ENCODE results near the gene RFC2.

Gene RFC2

DNA sequence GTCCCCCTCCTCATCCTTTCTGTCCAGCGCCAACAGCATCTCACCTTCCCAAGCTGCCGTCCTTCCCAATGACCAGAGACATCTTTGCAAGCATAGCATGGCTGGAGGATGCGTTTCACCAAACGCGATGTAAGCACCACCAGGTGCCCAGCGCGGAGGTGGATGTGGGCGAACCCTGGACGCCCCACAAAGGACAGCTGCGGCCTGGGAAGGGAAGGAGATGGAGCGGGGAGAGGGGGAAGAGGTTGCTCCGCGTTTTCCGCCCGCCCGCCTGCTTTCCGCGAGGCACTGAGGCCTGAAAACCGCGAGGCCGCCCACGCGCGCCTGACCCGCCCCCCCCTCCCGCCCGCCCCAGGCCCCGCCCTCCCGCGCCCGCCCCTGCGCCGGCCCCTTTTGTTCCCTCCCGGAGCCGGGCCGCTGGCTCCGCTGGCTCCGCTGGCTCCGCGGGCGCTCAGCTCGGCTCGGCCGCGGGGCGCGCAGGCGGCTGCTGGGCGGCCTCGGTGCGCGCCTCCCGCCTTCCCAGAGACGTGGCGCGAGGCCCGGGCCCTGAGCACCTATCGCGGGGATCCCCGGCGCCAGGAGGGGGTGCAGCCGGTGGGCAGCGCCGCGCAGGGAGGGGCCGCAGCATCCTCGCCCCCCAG is 34.9 kb upstream of the RFC2 start, which contains the start of gene CLIP2:
CLIP2 (plus strand) TSS at position 390 of the 641 bp plus-strand sequence. CDS start 28,140 bp downstream, outside the sequence.
- peak within 1 kb of the TSS; percentile 81 for H3K4me3 ChIP-seq (ENCODE audit: control insufficient read depth, low read depth, low read length)
- peak; percentile 76 for DNase-seq (ENCODE audit: low read depth)
- TF ChIP-seq, protein P1, sequence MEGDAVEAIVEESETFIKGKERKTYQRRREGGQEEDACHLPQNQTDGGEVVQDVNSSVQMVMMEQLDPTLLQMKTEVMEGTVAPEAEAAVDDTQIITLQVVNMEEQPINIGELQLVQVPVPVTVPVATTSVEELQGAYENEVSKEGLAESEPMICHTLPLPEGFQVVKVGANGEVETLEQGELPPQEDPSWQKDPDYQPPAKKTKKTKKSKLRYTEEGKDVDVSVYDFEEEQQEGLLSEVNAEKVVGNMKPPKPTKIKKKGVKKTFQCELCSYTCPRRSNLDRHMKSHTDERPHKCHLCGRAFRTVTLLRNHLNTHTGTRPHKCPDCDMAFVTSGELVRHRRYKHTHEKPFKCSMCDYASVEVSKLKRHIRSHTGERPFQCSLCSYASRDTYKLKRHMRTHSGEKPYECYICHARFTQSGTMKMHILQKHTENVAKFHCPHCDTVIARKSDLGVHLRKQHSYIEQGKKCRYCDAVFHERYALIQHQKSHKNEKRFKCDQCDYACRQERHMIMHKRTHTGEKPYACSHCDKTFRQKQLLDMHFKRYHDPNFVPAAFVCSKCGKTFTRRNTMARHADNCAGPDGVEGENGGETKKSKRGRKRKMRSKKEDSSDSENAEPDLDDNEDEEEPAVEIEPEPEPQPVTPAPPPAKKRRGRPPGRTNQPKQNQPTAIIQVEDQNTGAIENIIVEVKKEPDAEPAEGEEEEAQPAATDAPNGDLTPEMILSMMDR (conservative IDR thresholded peaks at IDR 0.05; ENCODE audit: control insufficient read depth, insufficient read depth, low read depth, low read length) = no peak

DNA sequence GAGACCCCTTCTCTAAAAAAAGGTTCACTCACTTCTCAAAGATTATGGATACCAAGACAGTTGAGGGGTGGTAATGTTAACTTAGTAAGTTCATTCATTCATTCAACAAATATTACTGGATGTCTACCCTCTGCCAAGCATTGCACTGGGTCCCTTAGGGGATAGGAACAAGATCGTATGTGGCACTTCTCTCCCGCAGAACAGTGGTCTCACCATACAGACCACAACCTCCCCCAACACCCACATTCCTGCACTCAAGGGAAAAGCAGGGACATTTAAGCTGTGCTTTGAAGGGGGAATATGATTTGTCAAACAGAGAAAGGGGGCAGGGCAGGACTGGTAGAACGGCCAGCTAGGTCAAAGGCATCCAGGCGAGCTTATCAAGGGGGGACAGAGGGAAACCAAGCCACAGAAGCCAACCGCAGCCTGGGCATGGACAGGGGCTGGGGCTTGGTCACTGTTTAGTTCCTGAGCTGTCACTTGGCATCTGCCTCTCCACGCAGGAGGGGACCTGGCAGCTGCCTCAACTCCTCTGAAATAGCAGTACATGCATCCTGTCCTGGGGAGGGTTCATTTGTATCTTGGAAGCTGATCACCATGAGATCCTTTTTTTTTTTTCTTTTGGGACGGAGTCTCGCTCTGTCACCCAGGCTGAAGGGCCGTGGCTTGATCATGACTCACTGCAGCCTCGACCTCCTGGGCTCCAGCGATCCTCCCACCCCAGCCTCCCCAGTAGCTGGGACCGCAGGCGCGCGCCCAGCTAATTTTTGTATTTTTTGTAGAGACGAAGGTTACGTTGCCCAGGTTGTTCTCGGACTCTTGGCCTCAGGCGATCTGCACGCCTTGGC is 34.1 kb upstream of the RFC2 start:
- DNase-seq (ENCODE audit: low read depth) = peak; percentile 50
- H3K4me3 ChIP-seq (ENCODE audit: control insufficient read depth, low read depth, low read length) = peak overlapping the region; percentile 55
- TF ChIP-seq, protein P1 (conservative IDR thresholded peaks at IDR 0.05; ENCODE audit: control insufficient read depth, insufficient read depth, low read depth, low read length) = no peak

DNA sequence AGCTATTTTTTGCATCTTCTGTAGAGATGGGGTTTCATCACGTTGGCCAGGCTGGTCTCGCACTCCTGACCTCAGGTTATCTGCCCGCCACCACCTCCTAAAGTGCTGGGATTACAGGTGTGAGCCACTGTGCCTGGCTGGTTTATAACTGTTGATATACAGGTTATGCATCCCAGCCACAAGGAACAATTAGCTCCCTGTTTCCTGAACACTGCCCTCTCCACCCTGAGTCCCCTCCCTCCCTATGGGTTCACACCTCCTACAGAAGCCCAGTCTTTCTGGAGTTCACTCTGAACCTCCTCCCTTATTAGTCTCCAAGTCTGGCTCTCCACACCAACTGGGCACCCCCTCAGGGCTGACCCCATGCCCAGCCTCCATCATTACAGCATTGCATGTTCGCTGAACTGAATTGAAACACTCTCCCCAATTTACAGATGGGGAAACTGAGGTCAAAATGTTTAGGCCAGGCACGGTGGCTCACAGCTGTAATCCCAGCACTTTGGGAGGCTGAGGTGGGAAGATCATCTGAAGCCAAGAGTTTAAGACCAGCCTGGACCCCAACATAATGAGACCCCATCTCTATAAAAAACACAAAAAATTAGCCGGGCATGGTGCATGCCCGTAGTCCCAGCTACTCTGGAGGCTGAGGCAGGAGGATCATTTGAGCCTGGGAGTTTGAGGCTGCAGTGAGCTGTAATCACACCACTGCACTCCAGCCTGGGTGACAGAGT is 33.3 kb upstream of the RFC2 start:
- TF ChIP-seq, protein P1 (conservative IDR thresholded peaks at IDR 0.05; ENCODE audit: control insufficient read depth, insufficient read depth, low read depth, low read length) = no peak
- H3K4me3 ChIP-seq (ENCODE audit: control insufficient read depth, low read depth, low read length) = no peak overlapping the region
- no peak for DNase-seq (ENCODE audit: low read depth)

DNA sequence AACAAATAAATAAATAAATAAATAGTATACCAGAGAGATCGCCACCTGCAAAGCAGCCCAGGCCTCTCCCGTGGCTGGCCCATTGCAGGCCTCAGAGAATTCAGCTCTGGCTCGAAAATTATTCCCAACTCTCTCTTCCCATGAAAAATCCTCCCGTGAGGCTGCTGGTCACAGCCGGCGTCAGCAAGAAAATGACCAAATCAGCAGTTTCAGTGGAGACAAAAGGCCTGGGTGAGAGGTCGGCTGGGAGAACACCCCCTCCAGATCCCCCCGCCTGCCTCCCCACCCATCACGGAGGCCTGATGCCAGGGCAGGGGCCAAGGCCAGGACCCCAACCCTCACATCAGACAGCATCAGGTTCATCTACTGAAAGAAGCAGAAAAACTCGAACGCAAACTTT is 31.9 kb upstream of the RFC2 start:
- TF ChIP-seq, protein P1 (conservative IDR thresholded peaks at IDR 0.05; ENCODE audit: control insufficient read depth, insufficient read depth, low read depth, low read length) = no peak
- DNase-seq (ENCODE audit: low read depth) = no peak

DNA sequence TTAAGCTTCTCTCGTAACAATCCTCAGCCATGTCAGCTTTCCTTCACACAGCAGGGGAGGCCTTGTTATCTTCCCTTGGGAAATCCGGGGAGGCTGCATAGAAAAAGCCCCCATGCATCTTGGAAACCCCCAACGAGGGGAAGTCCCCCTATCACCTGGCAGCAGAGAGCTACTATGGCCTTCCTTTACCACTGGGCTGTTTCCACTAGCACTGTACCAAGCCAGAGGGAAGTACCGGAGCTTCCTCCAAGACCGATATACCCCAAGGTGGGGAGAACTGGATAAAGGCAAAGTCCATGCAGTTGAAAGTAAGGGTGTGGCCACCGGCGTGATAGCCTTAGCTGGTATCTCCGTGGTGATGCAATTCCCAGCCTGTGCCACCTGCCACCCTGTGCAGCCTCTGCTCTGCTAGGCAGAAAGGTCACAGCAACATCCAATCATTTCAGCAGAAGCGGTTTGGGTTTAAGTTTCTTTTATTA is 30.6 kb upstream of the RFC2 start:
- TF ChIP-seq, protein P1 (conservative IDR thresholded peaks at IDR 0.05; ENCODE audit: control insufficient read depth, insufficient read depth, low read depth, low read length) = no peak
- H3K4me3 ChIP-seq (ENCODE audit: control insufficient read depth, low read depth, low read length) = no peak overlapping the region
- no peak for DNase-seq (ENCODE audit: low read depth)

More for the DNA sequence above, 31.9 kb upstream of the RFC2 start:
- H3K4me3 ChIP-seq (ENCODE audit: control insufficient read depth, low read depth, low read length) = no peak overlapping the region

DNA sequence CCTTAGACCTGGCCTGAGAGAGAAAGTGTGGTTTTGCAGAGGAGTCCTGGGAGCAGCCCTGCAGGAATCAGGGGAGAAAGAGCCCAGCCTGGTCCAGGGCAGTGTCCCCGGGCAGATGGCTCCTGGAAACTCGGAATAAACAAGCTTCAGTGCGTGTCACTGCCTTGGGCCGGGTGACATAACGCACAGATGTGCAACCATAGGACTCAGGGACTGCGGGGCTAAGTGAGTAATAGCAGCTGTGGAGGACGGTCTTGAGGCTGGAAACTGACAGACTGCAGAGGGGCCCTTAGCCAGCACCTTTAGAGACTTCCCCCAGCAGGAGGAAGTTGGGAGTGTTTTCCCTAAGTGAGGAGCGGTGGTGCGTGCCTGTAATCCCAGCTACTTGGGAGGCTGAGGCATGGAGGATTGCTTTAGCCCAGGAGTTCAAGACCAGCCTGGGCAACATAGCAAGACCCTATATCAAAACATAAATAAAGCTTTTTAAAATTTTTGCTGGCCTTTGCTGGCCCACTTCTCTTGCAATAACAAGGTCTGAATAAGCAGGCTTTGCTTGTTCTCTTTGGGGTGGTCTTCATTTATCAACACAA is 29.8 kb upstream of the RFC2 start:
- H3K4me3 ChIP-seq (ENCODE audit: control insufficient read depth, low read depth, low read length) = no peak overlapping the region
- DNase-seq (ENCODE audit: low read depth) = no peak
- TF ChIP-seq, protein P1 (conservative IDR thresholded peaks at IDR 0.05; ENCODE audit: control insufficient read depth, insufficient read depth, low read depth, low read length) = no peak

All from fibroblast of mammary gland (primary cell).